ENCODE data around the gene BPIFB3.
"Not testable (repeated sequence)": the region's sequence is repeated elsewhere in the genome, so short reads cannot be mapped to it uniquely, and the experiment has no call there.

The BPIFB3 gene

DNA sequence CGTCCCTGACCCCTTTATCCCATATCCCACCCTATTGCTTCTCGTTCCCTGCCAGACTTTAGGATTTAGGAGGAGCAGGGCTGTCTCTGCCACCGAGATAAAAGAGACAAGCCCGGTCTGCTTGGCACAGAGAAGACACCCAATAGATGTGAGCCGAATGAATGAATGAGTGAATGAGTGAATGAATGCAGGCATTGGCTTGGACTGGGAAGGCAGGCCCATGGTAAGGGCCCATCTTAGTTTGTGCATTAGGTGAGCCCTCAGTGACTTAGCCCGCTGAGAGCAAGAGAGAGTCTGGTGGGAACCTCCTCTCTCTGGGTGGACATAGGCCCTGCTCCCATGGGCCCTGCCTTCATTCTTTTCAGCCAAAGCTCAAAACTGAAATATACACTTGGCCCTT is 23.1 kb upstream of the BPIFB3 start:
- no peak for DNase-seq

DNA sequence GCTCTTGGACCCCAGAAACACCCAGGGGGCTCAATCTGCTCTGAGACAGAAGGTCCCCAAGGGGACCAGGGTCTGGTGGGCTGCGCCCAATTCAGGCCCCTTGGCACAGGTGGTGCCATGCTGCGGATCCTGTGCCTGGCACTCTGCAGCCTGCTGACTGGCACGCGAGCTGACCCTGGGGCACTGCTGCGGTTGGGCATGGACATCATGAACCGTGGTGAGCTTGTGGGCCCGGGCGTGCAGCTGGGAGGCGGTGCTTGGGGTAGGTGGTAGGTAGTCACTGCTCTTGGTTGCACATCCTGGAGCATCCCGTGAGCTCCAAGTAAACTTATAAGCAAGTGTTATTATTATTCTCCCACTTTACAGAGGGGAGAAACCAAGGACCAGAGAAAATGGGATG is 22.2 kb upstream of the BPIFB3 start, which contains the start of gene BPIFB6:
BPIFB6 (plus strand) TSS at position 118 of the 400 bp plus-strand sequence; CDS start at position 118, 0 bp downstream.
- DNase-seq, result no peak

GRCh38 chr20:33032555-33032954 is 21.1 kb upstream of the BPIFB3 start:
- DNase-seq, result no peak

- no peak for DNase-seq
These were observed 20.3 kb upstream of the BPIFB3 start for GRCh38 chr20:33033381-33033780.

DNA sequence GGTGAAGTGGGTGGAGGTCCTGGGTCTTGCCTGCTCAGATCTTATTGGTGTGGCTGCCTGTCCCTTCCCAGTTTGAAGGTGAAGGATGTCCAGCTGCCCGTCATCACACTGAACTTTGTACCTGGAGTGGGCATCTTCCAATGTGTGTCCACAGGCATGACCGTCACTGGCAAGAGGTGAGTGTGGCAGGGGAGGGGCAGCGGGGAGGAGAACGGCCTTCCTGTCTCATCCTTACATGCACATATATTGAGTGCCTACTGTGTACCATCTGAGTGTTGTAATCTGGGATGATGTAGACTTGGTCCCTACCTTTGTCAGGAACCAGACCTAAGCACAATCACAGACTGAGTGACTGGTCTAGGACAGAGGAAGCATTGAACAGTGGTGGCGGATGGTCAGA is 19.6 kb upstream of the BPIFB3 start:
- no peak for DNase-seq

GRCh38 chr20:33034901-33035492 is 18.7 kb upstream of the BPIFB3 start:
- DNase-seq, result no peak

GRCh38 chr20:33037456-33037855 is 16.2 kb upstream of the BPIFB3 start:
- DNase-seq, result no peak

DNA sequence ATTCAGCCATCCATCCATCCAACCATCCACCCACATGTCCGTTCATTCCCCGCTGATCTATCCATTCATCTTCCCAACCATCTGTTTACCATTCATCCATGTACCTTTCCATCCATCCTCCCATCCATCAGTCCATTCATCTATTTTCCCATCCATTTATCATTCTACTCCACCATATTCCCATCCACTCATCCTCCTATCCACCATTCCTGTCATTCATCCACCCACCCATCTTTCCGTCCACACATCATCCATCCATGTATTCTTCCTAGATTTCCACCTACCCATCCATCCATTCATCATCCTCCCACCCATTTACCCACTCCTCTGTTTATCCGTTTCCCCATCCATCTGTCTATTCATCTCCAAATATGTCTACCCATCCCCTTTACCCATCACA is 15.5 kb upstream of the BPIFB3 start:
- no peak for DNase-seq

GRCh38 chr20:33042430-33042829 is 11.3 kb upstream of the BPIFB3 start:
- no peak for DNase-seq

DNA sequence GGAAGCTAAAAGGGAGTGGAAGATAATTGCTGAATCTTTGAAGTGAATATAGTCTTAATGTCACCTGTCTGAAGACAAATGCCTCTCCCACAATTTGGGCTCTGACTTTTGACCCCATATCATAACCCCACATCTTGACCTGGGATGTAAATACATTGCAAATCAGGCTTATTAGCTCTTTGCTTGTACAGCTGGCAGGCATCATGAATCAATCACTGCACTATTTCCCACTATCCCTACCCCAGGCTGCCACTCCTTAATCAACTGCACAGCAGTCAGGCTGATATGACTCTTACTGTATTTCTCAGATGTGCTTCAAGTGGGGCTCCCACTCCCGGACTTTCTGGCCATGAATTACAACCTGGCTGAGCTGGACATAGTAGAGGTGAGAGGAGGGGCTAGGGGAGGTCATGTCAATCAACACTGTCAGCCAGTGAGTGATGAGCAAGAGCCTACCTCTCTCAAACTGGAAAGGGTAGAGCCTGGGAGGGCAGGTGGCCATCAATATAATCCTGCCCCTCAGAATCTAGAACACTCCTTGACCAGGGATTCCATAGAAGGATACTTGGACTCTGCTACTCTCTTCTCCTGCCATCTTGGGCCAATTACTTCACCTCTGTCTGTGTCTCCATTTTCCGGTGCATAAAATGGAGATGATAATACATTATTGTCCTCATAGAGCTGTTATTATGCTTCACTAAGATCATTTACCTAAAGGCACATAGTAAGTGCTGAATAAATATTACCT is 10.5 kb upstream of the BPIFB3 start:
- DNase-seq, result no peak

DNA sequence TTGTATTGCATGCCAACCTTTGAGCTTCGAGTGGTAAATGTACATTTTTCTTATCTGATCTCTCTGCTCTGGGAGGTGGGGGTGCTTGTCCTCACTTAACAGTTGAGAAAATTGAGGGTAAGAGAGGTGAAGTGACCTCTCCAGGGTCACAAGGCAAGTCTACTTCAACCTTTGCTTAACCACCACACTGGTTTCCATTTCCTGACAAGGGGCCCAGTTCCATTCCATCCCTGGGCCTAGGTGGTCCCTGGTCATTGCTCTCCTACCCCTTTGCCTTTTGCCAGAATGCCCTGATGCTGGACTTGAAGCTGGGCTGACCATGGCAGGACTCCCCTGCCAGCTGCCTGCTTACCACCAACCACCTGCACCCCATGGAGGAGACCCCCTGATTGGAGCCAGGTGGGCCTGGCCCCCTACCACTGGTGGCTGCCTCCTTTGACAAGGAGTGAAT is 9.9 kb upstream of the BPIFB3 start:
- DNase-seq, result no peak

- not testable (repeated sequence) for DNase-seq
These were observed 8.5 kb upstream of the BPIFB3 start for GRCh38 chr20:33045129-33045721.

GRCh38 chr20:33046412-33046811 is 7.3 kb upstream of the BPIFB3 start:
- no peak for DNase-seq

DNA sequence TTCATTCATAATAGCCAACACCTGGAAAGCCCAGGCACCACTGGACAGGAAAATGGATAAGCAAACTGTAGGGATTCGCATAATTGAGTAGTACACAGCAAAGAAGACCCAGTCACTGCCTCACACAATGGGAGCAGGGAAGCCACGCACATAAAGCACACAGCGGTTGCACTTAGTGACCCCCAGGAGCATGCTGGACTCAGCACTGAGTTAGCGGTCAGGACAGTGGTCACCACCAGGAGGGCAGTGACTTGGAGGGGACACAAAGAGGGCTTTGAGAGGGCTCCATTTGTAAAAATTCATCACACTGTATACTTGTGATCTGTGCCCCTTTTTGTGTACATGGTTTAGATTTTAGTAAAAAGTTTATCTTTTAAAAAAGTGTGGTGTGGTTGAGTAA is 2.4 kb upstream of the BPIFB3 start:
- DNase-seq, result no peak

DNA sequence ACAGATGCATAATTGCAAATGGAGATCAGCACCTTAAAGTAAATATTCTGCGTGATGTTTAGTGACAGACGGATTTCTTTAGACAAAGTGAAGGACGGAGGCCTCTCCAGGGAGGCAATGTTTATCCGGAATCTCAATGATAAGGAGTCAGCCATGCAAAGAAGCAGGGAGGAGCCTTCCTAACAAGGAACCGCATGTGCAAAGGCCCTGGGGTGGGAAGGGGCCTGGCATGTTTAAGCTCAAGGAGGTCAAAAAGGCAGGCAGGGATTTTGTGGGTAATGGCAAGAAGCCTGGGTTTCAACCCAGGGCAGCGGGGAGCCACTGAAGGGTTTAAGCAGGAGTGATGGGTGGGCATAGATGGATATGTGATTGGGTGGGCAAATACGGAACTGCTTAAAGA is 678 bp downstream of the BPIFB3 start:
- DNase-seq, result no peak

- no peak for DNase-seq
These were observed 1.1 kb downstream of the BPIFB3 start for GRCh38 chr20:33054791-33055190.

DNA sequence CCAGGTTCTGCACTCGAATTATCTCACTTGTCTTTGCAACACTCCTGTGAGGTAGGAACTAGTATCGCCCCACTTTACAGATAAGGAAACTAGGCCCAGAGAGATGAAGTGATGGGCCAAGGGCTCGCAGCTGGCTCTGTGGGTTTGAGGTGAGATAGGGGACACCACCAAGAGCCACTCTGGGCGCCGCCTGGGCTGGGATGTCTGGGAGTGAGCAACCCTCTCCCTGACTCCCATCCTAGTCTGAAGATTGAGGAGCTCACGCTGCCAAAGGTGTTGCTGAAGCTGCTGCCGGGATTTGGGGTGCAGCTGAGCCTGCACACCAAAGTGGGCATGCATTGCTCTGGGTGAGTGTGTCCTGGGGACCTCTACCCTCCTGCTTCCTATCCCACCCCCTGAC is 5.4 kb downstream of the BPIFB3 start:
- DNase-seq, result no peak

- no peak for DNase-seq
These were observed 6.2 kb downstream of the BPIFB3 start for GRCh38 chr20:33059741-33060390.

GRCh38 chr20:33061658-33062028 is 7.9 kb downstream of the BPIFB3 start:
- DNase-seq, result no peak

DNA sequence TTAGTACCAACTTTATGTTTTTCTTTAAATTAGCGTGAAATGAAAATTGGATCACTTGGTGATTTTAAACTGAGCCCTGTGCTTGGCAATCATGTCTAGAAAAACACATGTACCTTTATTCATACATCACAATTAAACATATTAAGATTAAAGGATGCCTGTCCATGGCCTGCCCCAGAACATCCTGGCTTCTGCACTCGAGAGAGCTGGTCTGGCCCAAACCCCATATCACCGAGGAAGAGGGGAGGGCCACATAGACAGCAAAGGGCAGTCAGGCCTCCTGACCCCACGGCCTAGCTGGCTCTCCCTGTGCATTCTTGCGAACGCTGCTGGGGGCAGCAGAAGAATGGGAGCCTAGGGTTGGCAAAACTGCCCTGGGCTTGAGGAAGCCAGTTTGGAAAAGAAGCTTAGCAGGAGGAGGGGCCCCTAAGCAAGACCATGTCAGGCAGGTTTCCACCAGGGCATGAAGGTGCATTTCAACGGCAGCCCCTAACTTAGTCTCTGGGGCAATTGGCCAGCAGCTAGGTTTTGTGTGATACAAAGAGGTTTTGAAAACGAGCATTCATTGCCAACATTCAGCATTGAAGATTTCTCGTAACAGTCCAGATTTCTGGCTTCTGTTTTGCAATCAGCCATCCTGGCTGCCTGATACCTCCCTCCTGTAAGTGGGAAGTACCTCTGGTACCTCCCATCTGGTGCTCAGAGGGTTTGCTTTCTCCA is 8.6 kb downstream of the BPIFB3 start:
- no peak for DNase-seq

- DNase-seq, result no peak
These were observed 9.1 kb downstream of the BPIFB3 start for GRCh38 chr20:33062825-33063149.

- DNase-seq, result no peak
These were observed 9.6 kb downstream of the BPIFB3 start for GRCh38 chr20:33063271-33063670.

DNA sequence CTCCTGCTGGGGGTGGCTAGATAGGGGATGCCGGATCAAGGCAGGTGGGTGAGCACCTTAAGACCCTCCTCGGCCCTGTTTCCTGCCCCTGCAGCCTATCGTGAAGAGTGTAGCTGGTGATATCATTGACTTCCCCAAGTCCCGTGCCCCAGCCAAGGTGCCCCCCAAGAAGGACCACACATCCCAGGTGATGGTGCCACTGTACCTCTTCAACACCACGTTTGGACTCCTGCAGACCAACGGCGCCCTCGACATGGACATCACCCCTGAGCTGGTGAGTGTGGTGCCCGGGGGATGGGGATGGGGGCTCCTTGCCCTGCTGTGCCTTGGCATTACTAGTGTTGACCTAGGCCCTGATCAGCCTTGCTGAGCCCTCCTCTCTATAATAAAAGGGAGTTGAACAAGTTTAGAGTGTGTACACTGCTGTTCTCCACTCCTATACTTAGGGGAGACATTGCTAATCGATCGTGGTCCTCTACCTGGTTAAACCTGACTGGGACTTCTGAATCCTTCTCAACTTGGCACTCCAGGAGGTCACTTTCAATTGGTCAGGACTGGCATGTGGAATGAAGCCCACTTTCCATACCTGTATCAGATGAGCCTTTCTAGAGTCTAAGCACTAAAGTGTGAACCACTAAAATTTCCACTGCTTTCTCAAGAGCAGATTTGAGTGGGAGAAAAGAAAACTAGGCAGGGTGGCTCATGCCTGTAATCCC is 11.0 kb downstream of the BPIFB3 start:
- DNase-seq, result no peak
